NK-92 (cell line): ENCODE results near the gene ERBB2.
"Not testable (repeated sequence)": the region's sequence is repeated elsewhere in the genome, so short reads cannot be mapped to it uniquely, and the experiment has no call there.

ENCODE experiments used
- DNase-seq: peaks from one replicate; lab custom pipeline; 2025; ENCODE audit not compliant: unreplicated experiment; lab: John Stamatoyannopoulos, UW

Gene ERBB2

DNA sequence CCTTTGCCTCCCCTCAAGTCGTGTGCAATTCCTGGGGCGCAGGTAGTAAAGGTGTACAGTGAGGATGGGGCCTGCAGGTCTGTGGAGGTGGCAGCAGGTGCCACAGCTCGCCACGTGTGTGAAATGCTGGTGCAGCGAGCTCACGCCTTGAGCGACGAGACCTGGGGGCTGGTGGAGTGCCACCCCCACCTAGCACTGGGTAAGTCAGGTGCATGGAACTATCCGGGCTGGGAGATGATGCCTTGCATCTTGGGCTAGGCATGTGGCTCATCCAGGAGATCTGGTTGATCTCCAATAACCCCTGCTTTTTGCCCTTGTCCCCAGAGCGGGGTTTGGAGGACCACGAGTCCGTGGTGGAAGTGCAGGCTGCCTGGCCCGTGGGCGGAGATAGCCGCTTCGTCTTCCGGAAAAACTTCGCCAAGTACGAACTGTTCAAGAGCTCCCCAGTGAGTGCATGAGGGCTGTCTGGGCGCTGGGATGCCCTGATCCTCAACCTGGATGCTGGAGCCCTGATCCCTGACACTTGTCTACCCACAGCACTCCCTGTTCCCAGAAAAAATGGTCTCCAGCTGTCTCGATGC is 43.1 kb downstream of the ERBB2 start:
- no peak for DNase-seq

DNA sequence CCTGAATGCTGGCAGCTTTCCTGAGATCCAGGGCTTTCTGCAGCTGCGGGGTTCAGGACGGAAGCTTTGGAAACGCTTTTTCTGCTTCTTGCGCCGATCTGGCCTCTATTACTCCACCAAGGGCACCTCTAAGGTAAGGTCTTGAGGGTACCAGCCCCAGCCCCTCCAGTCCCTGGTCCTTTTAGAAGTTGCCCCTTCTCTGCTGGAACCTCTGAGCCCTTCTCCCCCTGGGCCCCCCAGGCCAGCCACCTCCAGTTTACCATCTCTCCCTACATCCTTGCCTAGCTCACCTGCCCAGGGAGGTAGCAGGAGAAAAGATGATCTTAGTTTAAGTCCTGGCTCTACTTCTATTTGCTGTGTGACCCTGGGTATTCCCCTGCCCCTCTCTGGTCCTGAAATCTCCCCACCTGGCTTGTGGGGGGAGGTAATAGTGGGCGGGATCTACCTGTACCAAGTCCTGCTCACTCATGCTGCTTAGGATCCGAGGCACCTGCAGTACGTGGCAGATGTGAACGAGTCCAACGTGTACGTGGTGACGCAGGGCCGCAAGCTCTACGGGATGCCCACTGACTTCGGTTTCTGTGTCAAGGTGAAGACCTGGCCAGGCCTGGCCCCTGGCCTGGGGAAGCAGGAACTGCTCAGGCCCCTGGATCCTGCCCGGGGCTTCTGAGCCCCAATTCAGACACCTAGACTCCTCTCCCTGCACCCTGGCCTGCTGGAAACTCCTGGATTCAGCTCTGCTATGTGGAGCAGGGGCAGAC is 44.4 kb downstream of the ERBB2 start:
- DNase-seq = no peak

DNA sequence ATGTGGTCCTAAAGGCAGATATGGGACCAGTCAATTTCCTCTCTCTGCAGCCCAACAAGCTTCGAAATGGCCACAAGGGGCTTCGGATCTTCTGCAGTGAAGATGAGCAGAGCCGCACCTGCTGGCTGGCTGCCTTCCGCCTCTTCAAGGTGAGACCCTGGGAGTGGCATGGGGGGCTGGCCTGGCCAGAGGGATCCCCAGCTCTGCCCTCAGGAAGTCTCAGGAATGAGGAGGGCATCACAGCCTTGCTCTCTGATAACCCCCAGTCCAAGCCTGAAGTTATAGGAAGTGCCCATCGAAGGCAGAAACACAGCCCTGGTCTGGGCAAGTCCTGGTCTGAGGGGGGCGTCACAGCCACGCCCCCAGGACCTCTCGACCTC is 45.0 kb downstream of the ERBB2 start:
- no peak for DNase-seq

DNA sequence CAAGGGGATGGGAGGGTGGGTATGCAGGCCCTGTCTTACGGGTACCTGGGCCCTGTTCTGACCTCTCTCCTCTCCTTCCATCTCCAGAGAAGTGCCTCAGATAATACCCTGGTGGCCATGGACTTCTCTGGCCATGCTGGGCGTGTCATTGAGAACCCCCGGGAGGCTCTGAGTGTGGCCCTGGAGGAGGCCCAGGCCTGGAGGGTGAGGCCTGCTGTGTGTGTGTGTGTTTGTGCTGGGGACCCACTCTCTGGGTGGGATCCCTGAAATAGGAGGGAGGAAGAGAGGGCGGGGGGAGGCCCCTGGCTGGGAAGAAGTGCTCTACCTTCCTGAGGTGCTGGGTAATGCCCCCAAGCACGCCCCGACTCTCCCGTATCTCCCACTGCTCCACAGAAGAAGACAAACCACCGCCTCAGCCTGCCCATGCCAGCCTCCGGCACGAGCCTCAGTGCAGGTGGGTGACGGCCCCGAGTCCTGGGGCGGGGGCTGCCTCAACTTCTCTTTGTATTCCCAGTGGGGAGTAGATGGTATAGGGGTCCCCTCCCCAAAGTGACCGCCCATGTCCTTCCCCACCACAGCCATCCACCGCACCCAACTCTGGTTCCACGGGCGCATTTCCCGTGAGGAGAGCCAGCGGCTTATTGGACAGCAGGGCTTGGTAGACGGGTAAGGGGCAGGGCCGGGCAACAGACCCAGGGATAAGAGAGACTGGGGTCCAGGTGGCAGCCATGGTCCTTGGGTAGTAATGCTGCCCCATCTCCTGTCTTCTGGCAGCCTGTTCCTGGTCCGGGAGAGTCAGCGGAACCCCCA is 45.7 kb downstream of the ERBB2 start:
- no peak for DNase-seq

DNA sequence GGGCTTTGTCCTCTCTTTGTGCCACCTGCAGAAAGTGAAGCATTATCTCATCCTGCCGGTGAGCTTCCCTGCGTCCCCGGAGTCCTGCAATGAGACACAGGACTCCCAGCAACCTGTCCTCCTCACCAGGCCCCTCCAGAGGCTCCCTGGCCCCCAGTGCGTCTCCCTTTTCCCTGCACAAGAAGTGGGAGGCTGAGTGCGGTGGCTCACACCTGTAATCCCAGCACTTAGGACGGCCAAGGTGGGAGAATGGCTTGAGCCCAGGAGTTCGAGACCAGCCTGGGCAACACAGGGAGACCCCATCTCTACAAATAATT is 46.2 kb downstream of the ERBB2 start:
- DNase-seq = no peak

DNA sequence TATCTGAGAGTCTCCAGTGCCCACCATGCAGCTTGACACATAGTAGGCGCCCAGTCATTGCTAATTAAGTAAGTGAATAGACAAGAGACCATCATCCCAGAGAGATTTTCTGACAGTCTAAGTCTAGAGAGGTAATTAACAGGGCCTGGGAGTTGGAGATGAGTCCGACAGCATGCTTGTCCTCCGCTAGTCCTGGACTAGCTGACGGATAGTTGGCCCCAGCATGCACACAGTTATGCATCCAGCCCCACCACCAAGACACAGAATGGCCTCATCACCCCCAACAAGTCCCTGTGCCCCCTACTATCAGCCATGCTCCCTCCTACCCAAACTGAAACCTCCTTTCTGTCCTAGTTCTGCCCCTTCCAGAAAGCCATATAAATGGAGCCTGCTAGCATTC is 47.9 kb downstream of the ERBB2 start:
- no peak for DNase-seq

DNA sequence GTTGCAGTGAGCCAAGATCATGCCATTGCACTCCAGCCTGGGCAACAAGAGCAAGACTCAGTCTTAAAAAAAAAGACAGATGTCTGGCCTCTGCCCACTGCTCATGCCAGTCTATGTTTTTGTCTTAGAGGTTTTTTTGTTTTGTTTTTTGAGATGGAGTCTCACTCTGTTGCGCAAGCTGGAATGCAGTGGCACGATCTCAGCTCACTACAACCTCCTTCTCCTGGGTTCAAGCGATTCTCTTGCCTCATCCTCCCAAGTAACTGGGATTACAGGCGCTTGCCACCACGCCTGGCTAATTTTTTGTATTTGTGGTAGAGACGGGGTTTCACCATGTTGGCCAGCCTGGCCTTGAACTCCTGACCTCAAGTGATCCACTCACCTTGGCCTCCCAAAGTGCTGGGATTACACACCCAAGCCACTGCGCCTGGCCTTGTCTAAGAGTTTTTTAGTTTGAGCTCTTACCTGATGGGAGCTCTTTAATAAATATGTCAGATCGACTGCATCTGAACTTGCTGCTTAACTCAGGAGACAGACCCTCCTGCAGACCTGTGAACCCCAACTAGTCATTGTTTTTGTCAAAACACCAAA is 48.7 kb downstream of the ERBB2 start:
- not testable (repeated sequence) for DNase-seq

DNA sequence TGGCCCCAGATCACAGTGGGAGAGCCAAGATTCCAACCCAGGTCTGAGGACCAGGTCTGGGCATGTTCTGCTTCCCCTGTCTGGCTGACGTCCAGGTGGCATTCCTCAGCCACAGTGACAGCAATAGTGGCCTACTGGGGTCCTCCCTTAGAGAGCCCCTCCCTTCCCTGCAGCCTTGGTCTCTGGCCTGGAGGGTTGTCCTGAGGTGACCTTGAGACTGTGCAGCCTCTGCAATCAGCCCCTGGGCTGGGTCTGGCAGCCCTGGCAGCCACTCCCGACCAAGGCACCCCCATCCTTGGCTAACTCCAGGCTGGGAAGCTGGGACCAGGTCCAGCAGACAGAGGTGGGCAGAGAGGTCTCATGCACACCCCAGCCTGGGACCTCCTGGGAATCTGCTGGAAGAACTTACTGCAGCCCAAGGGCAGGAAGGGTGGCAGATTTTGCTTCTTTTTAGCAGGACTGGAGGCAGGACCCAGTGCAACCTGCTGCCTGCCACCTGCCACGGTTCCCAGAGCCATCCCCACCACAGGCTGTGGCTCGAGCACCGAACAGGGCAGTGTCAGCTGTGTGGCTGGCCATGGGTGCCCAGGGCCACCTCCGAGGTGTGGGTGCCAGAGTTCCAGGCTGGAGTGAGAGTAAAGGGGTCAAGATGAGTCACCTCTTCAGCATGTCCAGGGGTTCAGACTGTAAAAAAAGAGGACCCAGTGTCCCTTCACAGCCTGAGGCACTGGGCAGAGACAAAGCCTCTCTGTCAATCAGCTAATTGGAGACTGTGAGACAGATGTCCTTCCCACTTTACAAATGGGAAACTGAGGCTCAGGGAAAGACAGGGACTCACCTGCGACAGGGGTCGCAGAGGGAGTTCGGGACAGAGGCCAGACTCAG is 50.5 kb downstream of the ERBB2 start:
- DNase-seq = no peak

DNA sequence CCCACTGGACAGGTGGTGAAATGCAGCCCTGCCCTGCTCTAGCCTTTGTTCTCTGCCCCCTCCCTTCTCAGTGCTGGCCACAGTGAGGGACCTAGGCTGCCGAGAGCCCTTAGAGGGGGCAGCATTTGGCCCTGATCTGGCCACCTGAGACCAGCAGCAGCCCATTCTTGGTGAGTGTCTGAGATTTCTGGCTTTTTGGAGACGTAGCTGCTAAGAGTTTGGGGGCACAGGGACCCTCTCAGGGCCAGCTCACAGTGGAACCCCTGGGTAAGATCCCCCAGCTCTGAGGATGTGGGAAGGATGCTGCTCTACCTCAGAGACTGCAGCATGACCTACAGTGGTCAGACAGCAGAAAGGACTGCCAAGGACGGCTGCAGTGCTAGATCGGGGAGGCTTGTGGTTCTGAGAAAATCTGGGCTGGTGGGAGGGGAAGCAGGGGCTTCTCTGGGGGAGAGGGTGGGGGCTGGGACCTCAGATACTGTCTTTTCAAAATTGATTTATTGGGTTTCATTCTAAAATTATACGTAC is 51.2 kb downstream of the ERBB2 start:
- no peak for DNase-seq

DNA sequence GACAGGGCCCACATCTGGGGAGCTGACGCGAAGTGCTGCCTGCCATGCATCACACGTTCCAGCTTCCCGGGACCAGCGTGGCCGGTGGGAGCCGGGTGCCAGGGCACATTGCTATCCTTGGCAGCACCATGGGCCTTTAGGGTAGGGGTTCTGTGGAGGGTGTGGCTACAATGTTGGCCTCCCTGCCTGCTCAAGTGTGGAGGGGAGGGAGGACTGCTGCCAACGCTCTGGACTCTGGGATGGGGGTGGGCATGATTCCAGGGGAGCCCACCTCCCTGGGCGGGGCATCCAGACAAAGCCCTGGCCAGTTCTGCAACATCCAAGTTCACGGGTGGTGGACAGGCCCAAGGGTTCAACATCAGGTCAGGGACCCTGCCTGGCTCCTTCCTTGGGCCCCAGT is 51.8 kb downstream of the ERBB2 start:
- no peak for DNase-seq

DNA sequence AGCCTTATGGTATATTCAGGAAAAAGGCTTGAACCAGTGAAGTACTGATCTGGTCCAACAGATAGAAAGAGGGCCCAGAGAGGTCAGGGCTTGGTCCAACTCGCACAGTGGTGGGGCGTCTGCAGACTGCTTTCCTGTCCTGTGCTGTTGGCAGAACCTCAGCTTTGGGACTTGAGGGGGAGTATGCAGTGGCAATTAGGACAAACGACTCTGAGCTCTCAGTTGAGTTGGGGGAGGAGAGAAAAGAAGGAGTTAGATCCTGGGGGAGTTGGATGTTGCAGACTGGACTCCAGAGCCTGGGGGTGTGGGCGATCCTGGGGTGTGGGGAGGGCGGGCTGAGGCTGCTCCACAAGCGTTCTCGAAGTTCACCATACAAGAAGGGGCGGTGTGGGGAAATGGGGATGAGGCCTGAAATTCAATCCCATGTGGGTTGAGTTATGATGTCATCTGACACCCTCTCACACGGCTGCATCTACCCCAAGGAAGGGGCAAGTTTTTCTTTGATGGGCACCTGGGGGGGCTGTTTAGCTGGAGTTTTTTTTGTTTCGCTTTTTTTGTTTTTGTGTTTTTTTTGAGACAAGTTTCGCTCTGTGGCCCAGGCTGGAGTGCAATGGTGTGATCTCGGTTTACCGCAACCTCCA is 52.5 kb downstream of the ERBB2 start:
- no peak for DNase-seq

DNA sequence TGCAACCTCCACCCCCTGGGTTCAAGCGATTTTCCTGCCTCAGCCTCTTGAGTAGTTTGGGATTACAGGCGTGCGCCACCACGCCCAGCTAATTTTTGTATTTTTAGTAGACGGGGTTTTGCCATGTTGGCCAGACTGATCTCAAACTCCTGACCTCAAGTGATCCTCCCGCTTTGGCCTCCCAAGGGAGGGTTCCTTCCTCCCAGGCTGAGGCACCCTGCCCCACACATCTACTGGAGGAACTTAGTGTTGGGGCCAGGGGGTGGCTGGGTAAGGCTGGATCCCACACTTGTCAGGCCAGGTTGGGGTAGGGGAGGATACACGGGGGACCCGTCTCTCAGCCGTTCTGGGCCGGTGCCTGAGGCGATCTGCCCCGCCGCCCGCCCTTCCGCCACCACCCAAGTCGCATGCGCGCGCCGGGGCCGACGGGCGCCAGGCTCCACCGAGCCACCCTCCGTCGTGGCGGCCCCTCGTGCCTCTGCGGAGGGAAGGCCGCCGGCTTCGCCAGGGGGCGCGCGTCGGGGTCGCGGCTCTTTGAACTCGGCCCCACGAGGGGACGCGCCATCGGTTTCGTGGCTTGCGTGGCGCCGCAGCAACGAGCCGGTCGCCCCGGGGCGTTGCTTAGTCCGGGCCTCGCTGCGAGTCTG is 53.8 kb downstream of the ERBB2 start:
- no peak for DNase-seq

DNA sequence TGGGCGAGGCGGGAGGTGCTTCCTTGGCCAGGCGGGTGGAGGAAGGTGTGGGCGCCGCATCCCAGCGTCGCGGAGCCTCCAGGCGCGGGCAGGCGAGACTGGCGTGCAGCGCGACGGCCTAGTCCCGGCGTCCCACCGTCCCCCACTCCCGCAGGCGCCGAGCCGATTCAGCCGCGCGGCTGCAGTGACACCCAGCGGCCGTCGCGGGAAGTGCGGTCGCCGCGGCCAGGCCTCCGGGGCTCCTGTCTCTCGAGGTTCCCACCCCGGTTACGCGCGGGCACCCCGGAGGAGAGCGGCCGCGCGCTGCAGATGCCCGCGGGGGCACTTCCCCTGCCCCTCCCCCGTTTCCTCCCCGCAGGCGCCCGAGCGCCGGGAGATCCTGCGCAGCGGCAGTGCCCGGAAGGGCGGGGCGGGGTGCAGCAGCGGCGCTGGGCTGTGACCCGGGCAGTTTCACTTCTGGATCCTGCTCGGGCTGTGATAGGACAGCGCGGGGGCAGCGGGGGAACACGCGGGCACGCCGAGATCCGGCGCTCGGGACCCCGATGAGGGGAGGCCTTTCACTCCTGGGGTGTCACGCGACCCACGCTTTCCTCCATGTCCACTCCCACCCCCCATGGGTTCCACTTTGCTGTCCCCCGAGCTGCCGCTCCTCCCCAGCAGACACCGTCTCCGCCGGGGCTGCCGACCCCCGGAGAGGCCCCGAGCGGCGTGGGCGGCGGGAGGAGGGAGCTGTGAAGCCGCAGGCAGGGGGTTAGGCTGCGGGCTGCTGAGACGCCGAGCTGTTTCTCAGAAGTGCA is 54.5 kb downstream of the ERBB2 start:
- DNase-seq = peak; percentile 82

DNA sequence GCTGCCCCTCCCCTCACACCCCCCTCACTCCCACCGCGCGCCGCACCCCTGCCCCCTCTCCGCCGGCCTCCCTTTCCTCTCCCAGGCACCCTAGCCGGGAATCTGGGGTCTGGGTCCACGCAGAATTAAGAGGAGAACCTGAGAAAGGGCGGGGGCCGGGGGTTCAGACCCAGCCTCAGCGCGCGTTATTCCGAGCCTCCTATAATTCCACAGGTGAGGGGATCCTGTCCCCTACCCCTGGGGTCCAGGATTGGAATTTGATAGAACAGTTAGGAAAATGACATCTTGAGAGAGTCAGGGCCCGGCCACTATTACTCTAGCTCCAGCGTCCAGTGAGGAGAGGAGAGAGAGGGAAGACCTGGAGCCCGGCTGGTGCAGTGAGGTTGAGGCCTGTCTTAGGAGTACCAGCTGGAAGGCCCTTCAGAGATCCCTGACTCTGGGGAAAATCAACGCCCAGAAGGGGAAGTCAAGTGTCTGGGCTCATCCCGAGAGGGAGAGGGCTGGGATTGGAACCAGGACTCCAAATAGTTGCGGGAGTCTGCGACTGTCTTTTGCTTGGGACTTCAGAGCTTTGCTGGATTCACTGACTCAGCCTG is 55.2 kb downstream of the ERBB2 start:
- DNase-seq = no peak

DNA sequence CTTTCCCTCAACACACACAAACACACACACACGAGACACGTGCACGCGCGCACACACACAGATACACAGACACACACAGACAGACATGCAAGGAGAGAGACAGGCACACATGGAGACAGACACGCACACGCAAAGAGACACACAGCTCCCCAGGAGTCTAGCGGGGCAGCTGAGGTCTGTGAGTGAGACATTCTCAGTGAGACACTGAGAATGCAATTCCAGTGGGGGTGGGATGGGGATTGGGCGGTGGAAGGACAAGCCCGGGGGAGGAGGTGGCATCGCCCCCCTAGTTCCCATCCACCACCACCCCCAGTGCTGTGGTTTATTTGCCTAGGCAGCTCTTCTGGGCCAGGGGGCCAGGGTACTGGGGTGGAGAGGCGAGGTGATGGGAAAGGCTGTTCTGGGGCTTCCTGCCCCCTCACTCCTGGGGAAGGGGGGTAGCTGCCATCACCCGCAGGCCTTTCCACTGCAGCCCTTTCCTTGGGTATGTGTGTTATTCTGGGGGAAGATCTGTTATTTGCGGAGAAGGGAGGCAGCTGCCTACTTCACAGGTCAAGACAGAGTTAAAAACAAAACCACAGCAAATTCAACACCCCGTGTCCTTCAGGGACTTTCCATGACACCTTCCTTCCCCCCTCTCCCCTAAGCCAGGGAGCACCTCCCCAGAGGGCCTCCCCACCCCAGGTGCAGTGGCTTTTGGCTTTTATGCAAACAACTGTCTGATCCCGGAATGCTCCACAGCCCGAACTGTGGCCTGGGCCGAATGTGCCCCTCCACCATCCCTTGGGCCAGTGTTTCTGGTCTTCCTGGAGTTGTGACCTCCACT is 55.9 kb downstream of the ERBB2 start:
- DNase-seq = no peak

DNA sequence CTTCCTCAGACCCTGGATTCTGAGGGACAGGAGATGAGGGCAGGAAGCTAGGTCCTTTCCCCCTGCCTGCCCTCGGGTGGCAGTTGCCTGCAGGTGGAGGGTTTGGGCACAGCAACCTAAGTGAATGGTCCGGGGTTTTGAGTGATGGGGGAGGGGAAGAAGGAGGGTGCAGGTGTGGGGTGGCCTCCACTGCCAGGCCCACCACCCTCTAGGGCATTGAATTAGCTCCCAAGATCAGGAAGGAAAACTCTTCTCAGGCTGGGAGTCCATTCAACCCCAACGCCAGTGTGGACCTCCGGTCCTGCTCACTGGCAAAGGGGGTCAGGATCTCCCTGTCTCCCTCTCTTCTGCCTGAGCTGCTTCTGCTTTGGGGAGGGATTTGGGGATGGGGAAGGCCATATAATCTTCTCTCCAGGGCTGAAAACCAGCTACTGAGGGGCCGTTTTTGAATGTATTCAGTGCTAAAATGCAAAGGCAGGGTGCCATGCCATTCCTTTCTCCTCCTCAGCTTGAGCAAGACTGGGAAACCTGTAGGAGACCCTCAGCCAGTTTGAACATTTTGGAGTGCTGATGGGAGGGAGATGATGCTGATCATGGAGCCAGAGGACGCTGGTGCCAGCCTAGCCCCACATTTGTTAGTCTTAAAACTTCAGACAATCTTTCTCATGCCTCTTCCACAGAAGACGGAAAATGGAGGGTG is 56.7 kb downstream of the ERBB2 start:
- DNase-seq = no peak

DNA sequence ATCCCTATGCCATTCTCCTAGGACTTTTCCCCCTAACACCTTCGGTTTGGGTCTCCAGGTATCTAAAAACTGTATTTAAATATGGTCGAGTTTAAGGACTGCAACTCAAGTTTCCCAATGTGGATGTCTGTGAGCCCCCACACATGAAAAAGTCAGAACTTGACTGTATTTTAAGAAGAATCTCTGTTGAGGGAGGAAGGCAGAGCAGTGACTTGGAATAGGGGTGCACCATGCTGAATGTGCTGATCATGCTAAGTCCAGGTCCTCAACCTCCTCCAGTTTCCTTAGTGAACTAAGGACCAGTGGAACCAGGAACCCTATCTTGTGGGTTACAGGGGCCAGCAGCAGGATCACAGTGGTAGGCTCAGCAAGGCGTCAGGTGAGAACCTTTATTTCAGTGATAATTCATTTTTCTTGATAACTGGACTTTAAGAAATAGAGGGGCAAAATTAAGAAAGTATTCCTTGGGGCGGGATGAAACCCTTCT is 57.4 kb downstream of the ERBB2 start:
- no peak for DNase-seq
